Muscle layer of duodenum (tissue), 2 donors: ENCODE data around the gene GLRX.

Source experiments
- H3K27ac ChIP-seq: one replicate; pipeline ENCODE4 v1.7.0; 2013; ENCODE audit warnings: mild to moderate bottlenecking, low read length
- H3K27me3 ChIP-seq: one replicate; pipeline ENCODE4 v1.7.0; 2013; ENCODE audit warnings: low read depth, mild to moderate bottlenecking, control low read depth, low read length
- H3K36me3 ChIP-seq, 2 donors: one replicate each; pipeline ENCODE4 v1.7.0; 2013; ENCODE audit warnings: low read length in 2 of 2, control low read depth in 1 of 2, mild to moderate bottlenecking in 1 of 2; ENCODE audit not compliant: insufficient read depth in 2 of 2, control insufficient read depth in 1 of 2
- H3K4me1 ChIP-seq, 2 donors: one replicate each; pipeline ENCODE4 v1.7.0; 2013; ENCODE audit warnings: low read length in 2 of 2, mild to moderate bottlenecking in 2 of 2, control low read depth in 1 of 2, moderate library complexity in 1 of 2; ENCODE audit not compliant: insufficient read depth in 2 of 2, control insufficient read depth in 1 of 2
- H3K4me3 ChIP-seq, 2 donors: one replicate each; pipeline ENCODE4 v1.7.0; 2013; ENCODE audit warnings: low read length in 2 of 2, low read depth in 1 of 2, mild to moderate bottlenecking in 1 of 2
- H3K9me3 ChIP-seq, 2 donors: one replicate each; pipeline ENCODE4 v1.7.0; 2013; ENCODE audit warnings: low read length in 2 of 2, control low read depth in 1 of 2, mild to moderate bottlenecking in 1 of 2; ENCODE audit not compliant: control insufficient read depth in 1 of 2
- donor health status: healthy.

GLRX gene

GRCh38 chr5:95771892-95772291, 50.6 kb downstream of the GLRX start:
- Histone ChIP-seq H3K27me3 (no peaks in the 10 kb centered on the region), H3K4me1 (peaks cover 0 to 8% of the 10 kb centered on the region in 2 donors), H3K9me3 (no peaks in the 10 kb centered on the region), H3K4me3 (no peak overlapping the region), H3K27ac (no peak overlapping the region), H3K36me3 (peaks cover 11% of the 10 kb centered on the region in 2 donors)

DNA sequence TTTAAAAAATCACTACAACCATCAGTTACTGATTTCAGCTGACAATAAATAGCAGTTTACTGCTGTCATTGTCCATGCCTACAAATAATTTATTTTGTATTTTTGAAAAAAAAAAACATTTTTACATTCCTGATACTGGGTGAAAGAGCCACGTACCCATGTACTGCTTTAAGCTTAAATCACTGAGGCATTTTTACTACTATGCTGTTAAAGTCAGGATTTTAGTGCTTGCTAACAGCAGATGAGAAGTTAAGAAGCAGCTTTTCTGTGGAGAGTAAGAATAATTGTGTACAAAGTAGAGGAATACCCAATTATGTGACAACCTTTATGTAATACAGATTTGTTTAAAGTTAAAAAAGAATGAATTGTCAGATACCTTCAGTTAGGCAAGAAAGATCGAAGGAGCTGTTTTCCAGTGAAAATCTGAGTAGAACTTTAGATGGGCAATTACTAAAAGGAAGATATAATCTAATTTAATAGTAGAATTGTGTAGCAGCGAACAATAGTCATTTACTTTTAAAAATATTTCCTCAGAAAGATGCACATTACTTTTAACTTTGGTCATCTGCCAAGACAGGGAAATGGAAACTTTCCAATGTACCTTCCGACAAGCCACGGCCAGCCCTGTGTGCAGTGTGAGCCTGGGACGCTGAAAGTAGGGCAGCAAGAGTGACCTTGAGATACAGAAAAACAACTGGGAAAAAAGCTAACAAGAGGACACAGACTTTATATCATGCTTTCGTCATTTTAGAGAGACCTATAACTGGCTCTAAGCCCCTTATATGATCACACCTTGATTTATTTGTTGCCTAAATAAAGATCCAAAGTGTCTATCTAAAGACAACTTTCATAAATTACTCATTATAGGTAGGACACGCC, 51.5 kb downstream of the GLRX start:
- Histone ChIP-seq H3K36me3 (peaks cover 11% of the 10 kb centered on the region in 2 donors), H3K27ac (no peak overlapping the region), H3K4me1 (peaks cover 0 to 8% of the 10 kb centered on the region in 2 donors), H3K27me3 (no peaks in the 10 kb centered on the region), H3K9me3 (no peaks in the 10 kb centered on the region), H3K4me3 (no peak overlapping the region)

DNA sequence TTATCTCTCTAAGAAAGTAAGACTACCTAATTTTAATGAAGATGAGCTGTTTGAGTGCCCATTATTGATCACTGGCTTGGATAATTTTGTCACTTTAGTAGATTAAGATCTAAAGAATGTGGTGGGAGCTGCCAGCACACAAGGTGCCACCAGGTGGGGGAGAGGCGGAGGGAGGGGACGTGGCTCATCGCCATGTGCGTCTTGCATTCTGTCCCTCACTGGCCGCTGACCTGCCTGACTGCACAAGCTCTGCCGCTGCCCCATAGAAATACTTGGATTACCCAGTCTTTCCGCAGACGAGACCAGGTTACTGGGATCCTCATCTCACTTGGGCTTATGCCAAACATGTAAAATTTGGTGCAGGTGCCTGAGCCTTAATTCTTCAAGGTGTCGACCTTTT, 53.8 kb downstream of the GLRX start:
- H3K9me3 ChIP-seq, result no peaks in the 10 kb centered on the region
- peaks cover 11 to 15% of the 10 kb centered on the region in 2 donors for H3K36me3 ChIP-seq
- H3K4me1 ChIP-seq, result peaks cover 0 to 8% of the 10 kb centered on the region in 2 donors
- H3K27me3 ChIP-seq, result no peaks in the 10 kb centered on the region
- H3K27ac ChIP-seq, result no peak overlapping the region
- H3K4me3 ChIP-seq, result no peak overlapping the region

- Histone ChIP-seq H3K9me3 (no peaks in the 10 kb centered on the region), H3K4me1 (peaks cover 4 to 14% of the 10 kb centered on the region in 2 donors), H3K4me3 (no peak overlapping the region), H3K27me3 (no peaks in the 10 kb centered on the region), H3K27ac (no peak overlapping the region), H3K36me3 (peaks cover 5 to 9% of the 10 kb centered on the region in 2 donors)
These were observed 58.6 kb downstream of the GLRX start for GRCh38 chr5:95763941-95764340.
